Measurements from ENCODE around the gene TP53RK.

TP53RK gene

DNA sequence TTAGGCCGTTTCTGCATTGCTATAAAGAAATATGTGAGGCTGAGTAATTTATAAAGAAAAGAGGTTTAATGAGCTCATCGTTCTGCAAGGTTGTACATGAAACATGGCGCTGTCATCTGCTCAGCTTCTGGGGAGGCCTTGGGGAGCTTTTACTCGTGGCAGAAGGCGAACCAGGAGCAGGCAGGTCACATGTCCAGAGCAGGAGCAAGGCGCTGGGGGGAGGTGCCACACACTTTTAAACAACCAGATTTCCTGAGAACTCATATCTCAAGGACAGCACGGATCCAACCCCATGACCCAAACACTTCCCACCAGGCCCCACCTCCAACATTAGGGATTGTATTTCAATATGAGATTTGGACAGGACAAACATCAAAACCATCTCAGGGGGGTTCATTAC, 31.6 kb downstream of the TP53RK start:
- no peak overlapping the region for H3K4me3 ChIP-seq (ENCODE audit: control insufficient read depth, low read depth, low read length)
- no peak for DNase-seq (ENCODE audit: low read depth)
- TF ChIP-seq, protein P1, sequence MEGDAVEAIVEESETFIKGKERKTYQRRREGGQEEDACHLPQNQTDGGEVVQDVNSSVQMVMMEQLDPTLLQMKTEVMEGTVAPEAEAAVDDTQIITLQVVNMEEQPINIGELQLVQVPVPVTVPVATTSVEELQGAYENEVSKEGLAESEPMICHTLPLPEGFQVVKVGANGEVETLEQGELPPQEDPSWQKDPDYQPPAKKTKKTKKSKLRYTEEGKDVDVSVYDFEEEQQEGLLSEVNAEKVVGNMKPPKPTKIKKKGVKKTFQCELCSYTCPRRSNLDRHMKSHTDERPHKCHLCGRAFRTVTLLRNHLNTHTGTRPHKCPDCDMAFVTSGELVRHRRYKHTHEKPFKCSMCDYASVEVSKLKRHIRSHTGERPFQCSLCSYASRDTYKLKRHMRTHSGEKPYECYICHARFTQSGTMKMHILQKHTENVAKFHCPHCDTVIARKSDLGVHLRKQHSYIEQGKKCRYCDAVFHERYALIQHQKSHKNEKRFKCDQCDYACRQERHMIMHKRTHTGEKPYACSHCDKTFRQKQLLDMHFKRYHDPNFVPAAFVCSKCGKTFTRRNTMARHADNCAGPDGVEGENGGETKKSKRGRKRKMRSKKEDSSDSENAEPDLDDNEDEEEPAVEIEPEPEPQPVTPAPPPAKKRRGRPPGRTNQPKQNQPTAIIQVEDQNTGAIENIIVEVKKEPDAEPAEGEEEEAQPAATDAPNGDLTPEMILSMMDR (IDR thresholded peaks at IDR 0.05; ENCODE audit: control insufficient read depth, insufficient read depth, low read depth, low read length, missing control alignments): no peak

DNA sequence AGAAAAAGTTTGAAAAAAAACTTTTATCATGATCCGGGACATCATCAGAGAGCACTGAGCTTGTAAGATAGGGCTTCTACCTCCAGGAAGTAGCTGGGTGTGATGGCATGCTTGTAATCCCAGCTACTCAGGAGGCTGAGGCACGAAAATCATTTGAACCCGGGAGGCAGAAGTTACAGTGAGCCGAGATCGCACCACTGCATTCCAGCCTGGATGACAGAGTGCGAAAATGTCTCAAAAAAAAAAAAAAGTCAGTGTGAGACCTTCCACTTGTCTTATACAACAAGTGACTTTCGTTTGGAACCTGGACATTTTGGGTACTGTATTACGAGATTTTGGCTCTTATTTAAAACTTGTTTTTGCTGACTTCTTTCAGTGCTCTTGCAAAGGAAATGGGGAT, 32.1 kb downstream of the TP53RK start:
- TF ChIP-seq, protein P1 (IDR thresholded peaks at IDR 0.05; ENCODE audit: control insufficient read depth, insufficient read depth, low read depth, low read length, missing control alignments): no peak
- no peak for DNase-seq (ENCODE audit: low read depth)

DNA sequence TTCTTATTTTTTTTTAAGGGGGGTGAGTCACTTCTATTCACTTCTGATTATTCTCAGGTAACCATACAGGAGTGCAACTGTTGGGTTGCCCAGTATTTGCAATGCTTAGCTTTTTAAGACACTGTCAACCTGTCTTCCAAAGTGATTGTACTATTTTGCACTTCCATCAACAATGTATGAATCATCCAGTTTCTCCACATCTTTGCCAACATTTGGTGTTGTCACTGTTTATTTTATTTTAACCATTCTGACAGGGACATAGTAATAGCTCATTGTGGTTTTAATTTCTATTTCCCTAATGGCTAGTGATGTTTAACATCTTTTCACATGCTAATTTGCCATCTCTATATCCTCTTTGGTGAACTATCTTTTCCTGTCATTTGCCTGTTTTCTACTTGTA, 36.5 kb downstream of the TP53RK start:
- no peak overlapping the region for H3K4me3 ChIP-seq (ENCODE audit: control insufficient read depth, low read depth, low read length)
- DNase-seq (ENCODE audit: low read depth): no peak
- TF ChIP-seq, protein P1 (IDR thresholded peaks at IDR 0.05; ENCODE audit: control insufficient read depth, insufficient read depth, low read depth, low read length, missing control alignments): no peak

More for the DNA sequence above, 32.1 kb downstream of the TP53RK start:
- no peak overlapping the region for H3K4me3 ChIP-seq (ENCODE audit: control insufficient read depth, low read depth, low read length)

DNA sequence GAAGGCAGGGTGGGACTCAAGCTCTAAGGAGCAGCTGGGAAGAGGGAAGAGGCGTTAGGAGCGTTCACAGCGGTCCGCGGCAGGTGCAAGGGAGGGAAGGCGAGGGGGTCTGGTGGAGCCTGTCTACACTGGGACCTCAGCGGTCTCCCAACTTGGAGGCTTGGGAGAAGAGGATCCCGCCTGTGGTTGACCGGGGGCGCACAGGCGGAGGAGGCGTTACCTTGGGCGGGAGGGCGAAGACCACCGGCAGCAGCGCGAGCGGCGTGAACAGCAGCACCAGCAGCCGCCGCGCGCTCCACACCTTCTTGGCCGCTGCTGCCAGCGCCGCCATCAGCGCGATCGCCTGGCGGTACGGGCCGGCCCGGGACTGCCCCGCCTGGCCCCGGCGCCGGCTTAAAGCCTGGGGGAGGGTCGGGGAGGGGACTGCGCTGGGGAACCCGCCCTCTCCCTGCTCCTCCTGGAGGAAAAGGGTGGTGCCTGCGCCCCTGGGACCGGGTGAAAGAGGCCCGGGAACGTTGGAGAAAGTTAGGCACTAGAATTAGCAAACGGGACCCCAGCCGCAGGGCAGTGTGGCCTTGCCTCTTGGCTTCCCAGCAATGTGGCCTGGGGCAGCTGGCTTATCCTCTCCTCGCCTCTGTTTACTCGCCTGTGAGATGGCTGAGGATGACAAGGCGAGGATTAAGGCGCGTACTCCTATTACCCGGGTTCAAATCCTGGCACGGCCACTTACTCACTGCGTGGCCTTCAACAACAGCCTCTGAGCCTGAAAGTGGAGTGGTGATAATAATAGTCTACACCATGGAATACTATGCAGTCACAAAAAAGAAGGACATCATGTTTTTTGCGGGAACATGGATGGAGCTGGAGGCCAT, 37.9 kb downstream of the TP53RK start, which contains the start of gene SLC13A3:
TSS of gene SLC13A3 (minus strand) at position 369 of the 872 bp plus-strand sequence. CDS start at position 331, 38 bp downstream.
- DNase-seq (ENCODE audit: low read depth): no peak
- TF ChIP-seq, protein P1 (IDR thresholded peaks at IDR 0.05; ENCODE audit: control insufficient read depth, insufficient read depth, low read depth, low read length, missing control alignments): no peak
- no peak within 1 kb of the TSS for H3K4me3 ChIP-seq (ENCODE audit: control insufficient read depth, low read depth, low read length)

DNA sequence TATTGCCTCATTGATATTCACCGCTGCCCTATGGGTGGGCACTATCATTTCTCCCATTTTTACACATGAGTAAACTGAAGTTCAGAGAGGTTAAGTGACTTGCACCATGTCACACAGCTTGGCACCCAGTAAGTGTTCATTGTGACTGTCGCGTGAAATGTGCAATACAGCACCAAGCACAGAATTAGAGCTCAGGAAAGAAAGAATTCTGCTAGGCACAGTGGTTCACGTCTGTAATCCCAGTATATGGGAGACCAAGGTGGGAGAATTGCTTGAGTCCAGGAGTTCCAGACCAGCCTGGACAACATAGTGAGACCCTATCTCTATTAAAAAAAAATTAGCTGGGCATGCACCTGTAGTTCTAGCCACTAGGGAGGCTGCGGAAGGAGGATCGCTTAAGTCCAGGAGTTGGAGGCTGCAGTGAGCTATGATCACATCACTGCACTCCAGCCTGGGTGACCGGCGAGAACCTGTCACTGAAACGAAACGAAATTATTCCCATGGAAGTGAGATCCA, 38.6 kb downstream of the TP53RK start:
- TF ChIP-seq, protein P1 (IDR thresholded peaks at IDR 0.05; ENCODE audit: control insufficient read depth, insufficient read depth, low read depth, low read length, missing control alignments): no peak
- H3K4me3 ChIP-seq (ENCODE audit: control insufficient read depth, low read depth, low read length): no peak overlapping the region

DNA sequence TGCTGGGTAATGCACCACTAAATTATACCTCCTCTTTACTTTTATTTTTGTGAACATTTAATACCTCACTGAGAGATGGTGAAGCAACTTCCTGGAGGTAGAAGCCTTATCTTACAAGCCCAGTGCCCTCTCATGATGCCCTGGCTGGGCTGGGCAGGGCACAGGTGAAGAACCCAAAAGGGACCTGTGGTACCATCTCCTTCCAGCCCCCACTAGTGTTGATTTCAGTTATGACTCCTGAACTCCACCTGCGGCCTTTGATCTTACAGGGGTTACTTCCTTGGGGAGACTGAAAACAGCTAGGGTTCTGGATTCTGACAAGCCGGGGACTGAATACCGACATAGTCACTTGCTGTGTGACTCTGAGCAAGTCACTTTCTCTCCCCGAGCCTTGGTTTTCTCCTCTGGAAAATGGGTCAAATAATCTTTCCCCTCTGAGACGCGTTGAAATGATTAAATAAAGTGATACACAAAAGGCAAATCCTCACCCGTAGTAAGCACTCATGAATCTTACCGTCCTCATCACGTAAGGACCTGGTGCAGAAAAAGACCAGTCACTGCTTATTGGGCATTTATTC, 39.2 kb downstream of the TP53RK start:
- H3K4me3 ChIP-seq (ENCODE audit: control insufficient read depth, low read depth, low read length): no peak overlapping the region
- no peak for DNase-seq (ENCODE audit: low read depth)
- TF ChIP-seq, protein P1 (IDR thresholded peaks at IDR 0.05; ENCODE audit: control insufficient read depth, insufficient read depth, low read depth, low read length, missing control alignments): no peak

More for the DNA sequence above, 38.6 kb downstream of the TP53RK start:
- DNase-seq (ENCODE audit: low read depth): no peak

Measured in AG09309 (cell line).